Left colon (tissue), 2 donors: ENCODE data around the gene MSANTD1. TPM values are rescaled to one million over a fixed set of nuclear protein-coding genes. Genes with fewer than 3 reads are reported as not detected.
"Not testable (repeated sequence)": the region's sequence is repeated elsewhere in the genome, so short reads cannot be mapped to it uniquely, and the experiment has no call there.

Experiments used
- ATAC-seq: fragments of 200-7000 bp; cut with Tn5 transposase; one replicate; pipeline ENCODE4 v1.9.1; 2020; ENCODE audit warnings: mild to moderate bottlenecking, moderate library complexity
- DNase-seq, 2 donors: peaks; one replicate each; pipeline ENCODE4 v3.0.0-alpha.2; 2020
- intact Hi-C, 2 donors: fragments of 100-400 bp; cut with DNase I in 1 of 2; cut with micrococcal nuclease in 1 of 2; formaldehyde crosslinking; loops; one replicate each; pipeline versions ENCODE4 v1.11.2 to v1.14.0; 2022; cut with DNase I, micrococcal nuclease
- total RNA-seq, 2 donors: library from RNA; stranded (reverse); fragmentation: NEBNext Ultra II Directional; extraction: Animal tissue kit (Norgen Biotek cat#: 25700); gene quantifications; one replicate each; pipeline ENCODE4 v1.2.1, GENCODE V29; 2021
- donor health status: DM: no; HTN: no; CAD: no.
- donor health status: DM: yes; HTN: yes; CAD: no.

The MSANTD1 gene
- total RNA-seq, 2 donors from 2014 or later = 0.73 to 0.82 TPM

- DNase-seq (no peak), ATAC-seq (no peak)
- intact Hi-C loops = no loop called here
These were observed 44.7 kb downstream of the MSANTD1 start for GRCh38 chr4:3293401-3294391.

GRCh38 chr4:3294401-3295241 is 45.7 kb downstream of the MSANTD1 start:
- ATAC-seq (no peak), DNase-seq (no peak)
- intact Hi-C loops = no loop called here

GRCh38 chr4:3295837-3296624 is 47.1 kb downstream of the MSANTD1 start:
- ATAC-seq (no peak), DNase-seq (no peak)
- intact Hi-C loops = no loop called here

- no peak for DNase-seq
- intact Hi-C loops = no loop called here
These were observed 47.7 kb downstream of the MSANTD1 start for GRCh38 chr4:3296651-3297050.

GRCh38 chr4:3297066-3297859 is 48.3 kb downstream of the MSANTD1 start:
- intact Hi-C loops = no loop called here
- no peak for DNase-seq
- no peak for ATAC-seq

More at GRCh38 chr4:3296651-3297050, 47.7 kb downstream of the MSANTD1 start:
- no peak for ATAC-seq

GRCh38 chr4:3299122-3299975 is 50.4 kb downstream of the MSANTD1 start:
- no peak for DNase-seq
- ATAC-seq = no peak
- intact Hi-C loops = no loop called here

- no peak for ATAC-seq
- DNase-seq = no peak
- intact Hi-C loops = no loop called here
These were observed 51.2 kb downstream of the MSANTD1 start for GRCh38 chr4:3299976-3300671.

- ATAC-seq, DNase-seq, intact Hi-C loops: not testable (repeated sequence)
These were observed 51.9 kb downstream of the MSANTD1 start for GRCh38 chr4:3300882-3301281.

- intact Hi-C loops = no loop called here
- DNase-seq = no peak
- no peak for ATAC-seq
These were observed 52.7 kb downstream of the MSANTD1 start for GRCh38 chr4:3301450-3302172.

- intact Hi-C loops = no loop called here
- ATAC-seq = no peak
- DNase-seq = no peak
These were observed 53.3 kb downstream of the MSANTD1 start for GRCh38 chr4:3302173-3302785.

- DNase-seq (no peak), ATAC-seq (no peak)
- intact Hi-C loops = no loop called here
These were observed 54.0 kb downstream of the MSANTD1 start for GRCh38 chr4:3302786-3303564.

- intact Hi-C loops = no loop called here
- ATAC-seq (no peak), DNase-seq (no peak)
These were observed 54.5 kb downstream of the MSANTD1 start for GRCh38 chr4:3303565-3303824.

GRCh38 chr4:3303923-3304710 is 55.2 kb downstream of the MSANTD1 start:
- intact Hi-C loops = no loop called here

GRCh38 chr4:3304831-3305609 is 56.1 kb downstream of the MSANTD1 start:
- intact Hi-C loops = no loop called here
- ATAC-seq (no peak), DNase-seq (peak in 1 of 2 donors; percentile 24)

More at GRCh38 chr4:3303923-3304710, 55.2 kb downstream of the MSANTD1 start:
- no peak for ATAC-seq
- no peak for DNase-seq
